COLO829 (cell line): ENCODE measurements around the gene RPS6KL1.

Experiments used
- DNase-seq: peaks from one replicate; pipeline ENCODE4 v3.0.0; 2012; ENCODE audit warnings: low spot score

The RPS6KL1 gene

GRCh38 chr14:74882103-74882920 is 40.7 kb downstream of the RPS6KL1 start:
- DNase-seq, result peak; percentile 20

DNA sequence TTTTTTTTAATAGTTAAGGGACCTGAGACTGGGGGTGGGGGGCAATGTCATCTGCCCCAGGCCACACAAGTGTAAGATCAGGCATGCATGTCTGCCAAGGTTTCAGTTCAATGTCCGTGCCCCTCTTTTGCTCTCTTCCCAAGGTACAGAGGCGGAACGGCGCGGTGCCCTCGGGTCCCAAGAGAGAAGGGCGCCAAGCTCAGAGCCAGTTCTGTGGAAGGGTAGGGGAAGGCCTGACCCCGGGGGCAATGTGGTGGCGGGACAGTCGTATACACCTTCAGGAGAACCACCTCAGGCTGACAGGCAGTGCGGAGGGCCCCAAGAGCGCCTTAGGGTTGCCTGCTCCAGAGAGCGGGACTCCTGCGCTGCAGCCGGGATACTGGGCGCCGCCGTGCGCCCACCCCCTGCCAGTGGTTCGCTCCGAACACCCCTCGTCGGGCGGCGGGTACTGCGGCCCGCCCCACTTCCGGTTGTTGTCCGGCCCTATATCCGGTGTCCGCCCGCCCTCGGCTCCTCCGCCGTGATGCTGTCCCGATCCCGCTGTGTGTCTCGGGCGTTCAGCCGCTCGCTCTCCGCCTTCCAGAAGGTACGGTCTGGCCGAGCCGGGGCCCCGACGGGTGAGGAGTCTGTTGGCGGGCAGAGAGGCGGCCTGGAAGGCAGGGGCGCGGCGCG is 41.5 kb downstream of the RPS6KL1 start, which contains the start of gene DLST:
DLST (plus strand) TSS at position 486 of the 672 bp plus-strand sequence; CDS start at position 524, 38 bp downstream.
- DNase-seq, result peak; percentile 92

DNA sequence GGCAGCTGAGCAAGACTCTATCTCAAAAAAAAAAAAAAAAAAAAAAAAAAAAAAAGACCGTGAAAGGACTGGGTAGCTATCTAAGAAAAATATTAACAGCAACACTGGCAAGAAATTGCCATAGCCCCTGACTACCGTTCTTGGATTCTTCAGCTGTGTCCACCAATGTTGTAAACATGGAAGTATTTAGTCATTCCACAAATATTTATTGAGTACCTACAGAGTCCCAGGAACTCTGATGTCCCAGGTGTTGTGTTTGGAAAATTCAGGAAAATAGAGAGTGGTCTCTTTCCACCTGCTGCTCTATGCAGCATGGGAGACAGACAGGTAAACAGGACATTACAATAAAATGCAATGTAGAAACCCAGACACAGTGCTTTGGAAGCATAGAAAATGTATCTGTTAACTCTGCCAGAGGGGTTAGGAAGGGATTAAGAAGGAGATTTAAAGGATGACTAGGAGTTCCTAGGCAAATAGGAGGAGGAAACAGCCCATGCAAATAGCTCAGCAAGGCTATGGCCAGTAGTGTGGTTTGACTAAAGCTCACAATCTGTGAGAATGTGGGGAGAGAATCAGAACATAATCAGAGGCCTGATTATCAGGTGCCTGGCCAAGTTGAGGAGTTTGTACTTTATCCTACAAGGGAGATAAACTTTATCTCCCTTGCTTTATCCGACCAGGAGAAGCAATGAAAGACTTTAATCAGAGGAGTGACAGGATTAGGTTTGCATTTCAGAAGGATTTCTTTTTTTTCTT is 43.5 kb downstream of the RPS6KL1 start:
- no peak for DNase-seq

- DNase-seq, result no peak
Observed at GRCh38 chr14:74875941-74876913, 46.8 kb downstream of the RPS6KL1 start, which contains the start of gene PROX2. TSS of gene PROX2 (minus strand) at chr14:74876145. CDS start at chr14:74863834, 12,311 bp downstream.

- no peak for DNase-seq
Observed at GRCh38 chr14:74875204-74875603, 47.9 kb downstream of the RPS6KL1 start.

GRCh38 chr14:74871819-74872218 is 51.2 kb downstream of the RPS6KL1 start:
- no peak for DNase-seq

DNA sequence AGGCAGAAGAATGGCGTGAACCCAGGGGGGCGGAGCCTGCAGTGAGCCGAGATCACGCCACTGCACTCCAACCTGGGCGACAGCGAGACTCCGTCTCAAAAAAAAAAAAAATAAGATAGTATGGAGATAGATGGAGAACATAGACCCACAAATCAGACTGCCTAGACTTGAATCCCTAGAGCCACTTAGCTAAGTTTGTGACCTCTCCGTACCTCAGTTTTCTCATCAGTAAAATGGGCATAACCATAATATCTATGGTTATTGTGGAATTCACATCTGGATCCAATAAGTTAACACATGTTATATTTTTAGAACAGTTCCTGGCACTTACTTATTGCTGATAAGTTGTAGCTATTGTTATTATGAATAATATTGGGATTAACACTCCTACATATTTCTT is 54.3 kb downstream of the RPS6KL1 start:
- DNase-seq, result no peak

GRCh38 chr14:74867673-74868072 is 55.4 kb downstream of the RPS6KL1 start:
- DNase-seq, result peak; percentile 57

- no peak for DNase-seq
Observed at GRCh38 chr14:74866708-74867389, 56.2 kb downstream of the RPS6KL1 start.

GRCh38 chr14:74865156-74865555 is 57.9 kb downstream of the RPS6KL1 start:
- DNase-seq, result no peak

GRCh38 chr14:74864198-74864597 is 58.9 kb downstream of the RPS6KL1 start:
- DNase-seq, result no peak

GRCh38 chr14:74863274-74863673 is 59.8 kb downstream of the RPS6KL1 start:
- no peak for DNase-seq

DNA sequence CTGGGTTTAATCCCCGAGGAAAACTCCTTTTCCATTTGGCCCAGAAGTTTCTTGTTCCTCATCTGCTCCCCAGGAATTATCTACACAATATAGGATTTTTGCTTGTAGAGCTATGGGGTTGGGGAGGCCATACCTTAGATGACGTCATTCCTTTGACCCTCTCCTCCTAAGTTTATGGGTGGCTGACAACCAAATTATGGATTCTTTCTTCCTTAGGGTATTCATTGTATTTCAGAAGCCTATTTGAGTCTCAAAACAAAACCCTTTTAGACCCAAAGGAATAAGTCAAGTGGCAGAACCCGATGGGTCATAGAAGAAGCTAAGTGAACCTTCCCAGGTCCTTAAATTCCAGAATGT is 61.3 kb downstream of the RPS6KL1 start:
- no peak for DNase-seq

- DNase-seq, result peak; percentile 80
Observed at GRCh38 chr14:74860899-74861733, 61.9 kb downstream of the RPS6KL1 start.

DNA sequence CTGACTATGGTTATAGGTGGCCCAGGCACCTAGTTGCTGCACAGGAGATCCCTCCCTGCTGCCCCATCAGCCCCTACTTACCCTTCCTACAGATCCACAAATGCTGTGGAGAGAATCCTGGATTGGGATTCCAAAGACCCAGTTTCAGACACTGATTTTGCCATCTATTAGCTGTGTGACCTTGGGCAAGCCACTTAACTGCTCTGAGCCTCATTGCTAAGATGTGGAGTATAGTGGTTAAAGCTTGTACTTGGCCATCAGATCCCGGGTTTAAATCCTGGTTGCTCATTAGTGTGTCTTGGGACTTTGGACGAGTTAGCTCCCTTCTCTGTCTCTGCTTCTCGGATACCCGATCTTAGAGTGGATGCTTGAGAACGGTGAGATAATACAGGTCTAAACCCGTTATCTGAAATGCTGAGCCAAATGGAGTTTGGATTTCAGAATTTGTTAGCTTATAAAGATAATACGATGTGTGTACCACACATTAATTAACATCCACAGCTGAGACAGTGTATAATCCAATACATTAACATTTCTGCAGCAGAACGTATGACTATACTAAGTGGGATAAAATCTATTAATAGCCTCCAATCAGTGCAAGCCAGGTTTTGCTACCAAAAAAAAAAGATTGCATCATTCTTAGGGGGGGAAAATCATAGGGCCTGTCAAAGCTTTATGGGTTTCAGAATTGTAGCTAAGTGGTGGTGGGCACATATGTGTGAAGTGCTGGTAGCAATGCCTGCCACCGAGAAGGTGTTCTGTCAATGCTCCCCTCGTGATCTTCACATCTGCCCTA is 63.1 kb downstream of the RPS6KL1 start:
- DNase-seq, result no peak

DNA sequence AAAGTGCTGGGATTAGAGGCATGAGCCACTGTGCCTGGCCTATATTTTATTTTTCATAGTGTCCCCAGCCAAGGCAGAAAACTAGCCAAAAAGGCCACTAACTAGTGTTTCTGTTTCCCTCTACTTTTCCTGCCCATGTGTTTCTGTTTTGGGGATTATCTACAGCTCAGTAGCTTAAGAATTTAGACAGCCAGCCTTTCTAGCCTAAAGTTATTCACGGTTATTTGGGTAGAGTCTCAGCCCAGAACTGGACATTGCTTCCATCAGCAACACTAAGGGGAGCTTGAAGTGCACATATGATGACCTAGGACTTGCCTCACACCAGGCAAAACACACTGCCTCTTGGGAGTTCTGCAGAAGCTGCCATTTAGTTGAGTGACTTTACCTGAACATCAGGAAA is 65.0 kb downstream of the RPS6KL1 start:
- DNase-seq, result no peak

GRCh38 chr14:74856366-74856765 is 66.7 kb downstream of the RPS6KL1 start:
- no peak for DNase-seq

GRCh38 chr14:74855945-74856344 is 67.1 kb downstream of the RPS6KL1 start:
- no peak for DNase-seq

GRCh38 chr14:74855021-74855420 is 68.0 kb downstream of the RPS6KL1 start:
- DNase-seq, result no peak
